Psoas muscle (tissue), 8 donors: Measurements from ENCODE around the gene SLC38A10. TPM values are rescaled to one million over a fixed set of nuclear protein-coding genes. Genes with fewer than 3 reads are reported as not detected.

Experiments
- ATAC-seq, 4 donors: fragments of 200-7000 bp; cut with Tn5 transposase; one replicate each; pipeline ENCODE4 v1.9.1; 2020; ENCODE audit warnings: moderate library complexity in 3 of 4, mild to moderate bottlenecking in 2 of 4
- DNase-seq, 2 donors: peaks; one replicate each; pipeline ENCODE4 v3.0.0-alpha.2; 2020
- H3K27ac ChIP-seq: fragments of 200-600 bp; one replicate; pipeline ENCODE4 v1.8.0; 2022
- H3K27me3 ChIP-seq, 3 donors: fragments of 200-600 bp in 1 of 3; one replicate each; pipeline versions ENCODE4 v1.6.1 to v1.8.0; 2013 to 2022; ENCODE audit warnings: low read length in 2 of 3, mild to moderate bottlenecking in 2 of 3, moderate library complexity in 1 of 3; ENCODE audit not compliant: insufficient read depth in 3 of 3
- H3K36me3 ChIP-seq, 2 donors: fragments of 200-600 bp in 1 of 2; one replicate each; pipeline versions ENCODE4 v1.6.1 to v1.8.0; 2013 to 2022; ENCODE audit warnings: low read depth in 1 of 2, mild to moderate bottlenecking in 1 of 2, moderate library complexity in 1 of 2; ENCODE audit not compliant: insufficient read depth in 1 of 2
- H3K4me1 ChIP-seq: fragments of 200-600 bp; one replicate; pipeline ENCODE4 v1.8.0; 2022
- H3K4me3 ChIP-seq: fragments of 200-600 bp; one replicate; pipeline ENCODE4 v1.8.0; 2022; ENCODE audit warnings: mild to moderate bottlenecking
- H3K9me3 ChIP-seq: fragments of 200-600 bp; one replicate; pipeline ENCODE4 v1.8.0; 2022
- CTCF ChIP-seq: fragments of 200-600 bp; IDR thresholded peaks from one replicate; pipeline ENCODE4 v1.8.0; 2022; ENCODE audit warnings: antibody characterized with exemption
- WGBS, 3 donors: extraction: QIAGEN DNeasy Blood & Tissue Kit; methylation state at CpG; one replicate each; pipeline versions ENCODE4 v1.1.6 to v1.1.7; 2013; 5-methylcytosine and 5-hydroxymethylcytosine counted together
- intact Hi-C, 2 donors: fragments of 100-400 bp; cut with DNase I; formaldehyde crosslinking; loops; one replicate each; pipeline versions ENCODE4 v1.11.0 to v1.14.2; 2022
- polyA plus RNA-seq, 3 donors: library from polyadenylated mRNA; stranded (reverse); fragments of 200-250 nt; gene quantifications; one replicate each; pipeline ENCODE4 v1.2.3, GENCODE V29; 2013
- total RNA-seq, 4 donors: library from RNA; stranded (reverse); fragmentation: NEBNext Ultra II Directional in 2 of 4; extraction: Animal tissue kit (Norgen Biotek cat#: 25700) in 2 of 4; gene quantifications; one replicate each; pipeline versions ENCODE4 v1.2.1 to v1.2.4, GENCODE V29; 2021 to 2023
- donor health status: healthy with polysubstance abuse.
- donor health status: DM: no; HTN: no; CAD: no; lungs with moderate emphysema.
- donor health status: Bipolar disorder and iron deficiency.
- donor health status: healthy.
- donor health status: DM: yes; HTN: yes; CAD: no.
- donor health status: DM: no; HTN: no; CAD: no.
- donor health status: DM: no; HTN: no; CAD: no.
- donor health status: DM: yes; HTN: yes; CAD: no.

SLC38A10 gene
- total and polyA plus RNA-seq, 7 donors = 16.7 to 40.6 (median 19.8) TPM

GRCh38 chr17:81324177-81324850, 29.2 kb upstream of the SLC38A10 start:
- peaks cover 43% of the 10 kb centered on the region for H3K4me1 ChIP-seq
- no peaks in the 10 kb centered on the region for H3K36me3 ChIP-seq
- H3K27ac ChIP-seq = peak overlapping the region; percentile 95
- H3K4me3 ChIP-seq = no peak overlapping the region
- no peak for TF ChIP-seq CTCF
- intact Hi-C loops = no loop called here
- 91 to 95% (median 94%) methylated on average over 17 of the region's 17 CpGs for WGBS, 3 donors
- ATAC-seq = no peak
- H3K9me3 ChIP-seq = no peaks in the 10 kb centered on the region
- no peak for DNase-seq
- H3K27me3 ChIP-seq = no peaks in the 10 kb centered on the region

DNA sequence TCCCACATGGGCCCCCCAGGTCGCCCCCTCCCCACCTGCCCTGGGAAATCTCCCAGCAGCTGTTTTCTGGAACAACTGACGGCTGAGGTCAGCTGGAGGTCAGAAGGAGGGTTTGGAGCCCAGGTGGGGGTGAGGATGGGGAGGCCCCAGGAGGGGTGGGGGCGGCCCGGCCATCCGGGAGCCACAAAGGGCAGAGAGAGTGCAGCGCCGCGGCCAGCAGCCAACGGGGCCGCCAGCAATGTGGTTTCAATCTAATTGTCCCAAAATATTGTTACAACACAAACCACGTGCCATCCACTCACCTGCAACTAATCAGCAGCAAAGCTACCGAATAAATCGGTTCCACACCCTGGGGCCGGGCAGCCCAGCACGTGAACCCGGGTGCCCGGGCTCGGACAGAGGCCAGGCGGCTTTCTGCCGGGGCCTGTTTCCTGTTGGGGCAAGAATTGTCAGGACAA, 28.3 kb upstream of the SLC38A10 start:
- intact Hi-C loops = no loop called here
- ATAC-seq (no peak), DNase-seq (no peak)
- Histone ChIP-seq H3K27me3 (no peaks in the 10 kb centered on the region), H3K36me3 (no peaks in the 10 kb centered on the region), H3K27ac (no peak overlapping the region), H3K4me1 (peaks cover 34% of the 10 kb centered on the region), H3K9me3 (no peaks in the 10 kb centered on the region), H3K4me3 (no peak overlapping the region)
- TF ChIP-seq CTCF = no peak
- WGBS, 3 donors = 53 to 69% (median 57%) methylated on average over 19 to 20 of the region's 20 CpGs

DNA sequence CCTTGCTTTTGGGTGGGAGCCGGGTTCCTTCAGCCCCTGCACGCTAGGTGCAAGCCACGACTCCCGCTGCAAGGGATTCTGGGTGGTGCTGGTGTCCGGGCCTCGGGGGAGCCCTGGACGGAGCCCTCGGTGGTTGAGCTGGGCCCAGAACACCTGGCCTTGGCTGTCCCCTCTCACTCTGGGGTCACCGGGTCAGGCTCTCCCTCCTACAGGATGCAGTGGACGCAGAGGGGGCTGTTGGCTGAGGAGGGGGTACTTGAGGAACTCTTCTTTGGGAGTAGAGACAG, 27.9 kb upstream of the SLC38A10 start:
- no peak for DNase-seq
- TF ChIP-seq CTCF = no peak
- Histone ChIP-seq H3K4me3 (no peak overlapping the region), H3K36me3 (no peaks in the 10 kb centered on the region), H3K27ac (no peak overlapping the region), H3K27me3 (no peaks in the 10 kb centered on the region), H3K4me1 (peaks cover 30% of the 10 kb centered on the region), H3K9me3 (no peaks in the 10 kb centered on the region)
- 61 to 86% (median 77%) methylated on average over 10 of the region's 10 CpGs for WGBS, 3 donors
- intact Hi-C loops = no loop called here
- ATAC-seq = no peak

DNA sequence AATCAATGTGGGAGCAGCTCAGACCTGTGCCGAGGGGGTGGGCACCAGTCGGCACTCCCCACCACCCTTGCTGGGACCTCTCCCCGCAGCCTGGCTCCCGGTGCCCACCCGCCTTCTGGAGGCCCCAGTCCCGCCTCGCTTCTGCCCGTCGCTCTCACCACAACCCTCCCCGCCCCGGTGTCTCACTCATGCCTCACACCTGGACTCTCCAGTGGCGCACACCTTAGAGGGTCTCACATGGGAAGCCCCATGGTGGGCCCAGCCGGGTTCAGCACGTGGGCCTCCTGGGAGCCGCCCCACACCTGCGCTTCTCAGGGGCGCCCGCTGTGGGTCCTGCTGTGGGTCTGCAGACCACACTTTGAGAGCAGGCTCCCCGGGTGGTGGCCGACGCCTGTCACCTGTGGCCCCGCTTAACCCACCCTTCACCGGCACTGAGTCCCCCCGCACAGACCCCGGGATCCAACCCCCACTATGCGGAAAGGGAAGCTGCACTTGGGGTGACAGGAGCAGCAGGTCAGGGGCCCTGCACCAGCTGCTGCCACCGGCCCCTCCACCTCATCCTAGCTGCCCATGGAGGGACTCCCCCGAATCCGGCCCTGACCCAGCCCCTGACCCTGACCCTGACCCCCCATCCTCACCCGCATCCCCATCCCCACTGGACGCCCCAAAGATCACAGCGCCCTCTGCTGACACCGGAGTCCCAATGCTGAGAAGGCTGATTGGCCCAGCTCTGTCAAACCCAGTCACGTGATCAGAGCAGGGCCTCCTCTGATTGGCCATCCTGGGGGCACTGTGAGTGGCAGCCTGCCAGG, 27.4 kb upstream of the SLC38A10 start:
- Histone ChIP-seq H3K4me3 (no peak overlapping the region), H3K27me3 (no peaks in the 10 kb centered on the region), H3K36me3 (no peaks in the 10 kb centered on the region), H3K9me3 (no peaks in the 10 kb centered on the region), H3K4me1 (peaks cover 24% of the 10 kb centered on the region), H3K27ac (no peak overlapping the region)
- intact Hi-C loops = no loop called here
- 89 to 93% (median 90%) methylated on average over 31 to 34 of the region's 34 CpGs for WGBS, 3 donors
- ATAC-seq (no peak), DNase-seq (peak in 1 of 2 donors; percentile 76)
- TF ChIP-seq CTCF = no peak
